Common myeloid progenitor, CD34-positive (primary cell): Measurements from ENCODE around the gene ADGRL2.
A peak's percentile ranks its signal among the peaks of the same experiment; 100 is the strongest.

Experiments used
- CTCF ChIA-PET: fragments of 350-600 bp; sonication (Branson Sonifier 250); formaldehyde crosslinking; loops from one replicate; lab custom pipeline; 2021; ENCODE audit warnings: antibody characterized with exemption; lab: Charles Lee
- POLR2A ChIA-PET: fragments of 350-600 bp; sonication (Branson Sonifier 250); formaldehyde crosslinking; loops from one replicate; lab custom pipeline; 2021; ENCODE audit warnings: antibody characterized with exemption; lab: Charles Lee
- DNase-seq, 3 donors: peaks; one replicate each; pipeline versions ENCODE4 v3.0.0 to v3.0.0-alpha.2; 2013
- H3K27ac ChIP-seq, 2 experiments: 1 replicate in 1 of 2; 2 replicates in 1 of 2; pipeline ENCODE4 v1.7.0; 2013; ENCODE audit warnings: inconsistent platforms in 2 of 2, low read length in 2 of 2, mild to moderate bottlenecking in 2 of 2, low read depth in 1 of 2, moderate library complexity in 1 of 2; ENCODE audit not compliant: severe bottlenecking in 2 of 2, insufficient read depth in 1 of 2, poor library complexity in 1 of 2
- H3K27me3 ChIP-seq, 5 experiments: replicated peaks in 2 of 5; 1 replicate in 3 of 5; 2 replicates in 2 of 5; pipeline versions ENCODE4 v1.6.1 to v1.7.0; 2013; ENCODE audit warnings: low read length in 4 of 5, mild to moderate bottlenecking in 2 of 5, moderate library complexity in 2 of 5, inconsistent platforms in 1 of 5; ENCODE audit not compliant: insufficient read depth in 5 of 5, control insufficient read depth in 4 of 5
- H3K36me3 ChIP-seq, 4 experiments: 1 replicate in 2 of 4; 2 replicates in 2 of 4; pipeline versions ENCODE4 v1.6.1 to v1.7.0; 2013; ENCODE audit warnings: low read length in 3 of 4, control low read depth in 1 of 4, mild to moderate bottlenecking in 1 of 4; ENCODE audit not compliant: control insufficient read depth in 4 of 4, insufficient read depth in 4 of 4
- H3K4me1 ChIP-seq, 4 experiments: 1 replicate in 3 of 4; 2 replicates in 1 of 4; pipeline versions ENCODE4 v1.6.1 to v1.7.1; 2013; ENCODE audit warnings: low read length in 3 of 4, mild to moderate bottlenecking in 3 of 4, control low read depth in 1 of 4, inconsistent platforms in 1 of 4, moderate library complexity in 1 of 4; ENCODE audit not compliant: control insufficient read depth in 4 of 4, insufficient read depth in 4 of 4; ENCODE audit errors: control extremely low read depth in 1 of 4
- H3K4me3 ChIP-seq, 7 experiments: 1 replicate in 4 of 7; 2 replicates in 3 of 7; pipeline versions ENCODE4 v1.5.1 to v1.7.0; 2013; ENCODE audit warnings: mild to moderate bottlenecking in 7 of 7, low read length in 6 of 7, moderate library complexity in 6 of 7, inconsistent platforms in 2 of 7, low read depth in 2 of 7, control low read depth in 1 of 7; ENCODE audit not compliant: insufficient read depth in 4 of 7, control insufficient read depth in 1 of 7; ENCODE audit errors: extremely low read depth in 1 of 7
- H3K9me3 ChIP-seq, 5 experiments: 1 replicate in 4 of 5; 2 replicates in 1 of 5; pipeline versions ENCODE4 v1.6.1 to v1.7.1; 2013; ENCODE audit warnings: low read length in 4 of 5, mild to moderate bottlenecking in 2 of 5, inconsistent platforms in 1 of 5, low read depth in 1 of 5, moderate library complexity in 1 of 5; ENCODE audit not compliant: control insufficient read depth in 4 of 5, insufficient read depth in 2 of 5; ENCODE audit errors: control extremely low read depth in 1 of 5
- WGBS: methylation state at CpG from one replicate; pipeline ENCODE4 v1.1.5; 2013; ENCODE audit not compliant: insufficient coverage; 5-methylcytosine and 5-hydroxymethylcytosine counted together

The ADGRL2 gene

DNA sequence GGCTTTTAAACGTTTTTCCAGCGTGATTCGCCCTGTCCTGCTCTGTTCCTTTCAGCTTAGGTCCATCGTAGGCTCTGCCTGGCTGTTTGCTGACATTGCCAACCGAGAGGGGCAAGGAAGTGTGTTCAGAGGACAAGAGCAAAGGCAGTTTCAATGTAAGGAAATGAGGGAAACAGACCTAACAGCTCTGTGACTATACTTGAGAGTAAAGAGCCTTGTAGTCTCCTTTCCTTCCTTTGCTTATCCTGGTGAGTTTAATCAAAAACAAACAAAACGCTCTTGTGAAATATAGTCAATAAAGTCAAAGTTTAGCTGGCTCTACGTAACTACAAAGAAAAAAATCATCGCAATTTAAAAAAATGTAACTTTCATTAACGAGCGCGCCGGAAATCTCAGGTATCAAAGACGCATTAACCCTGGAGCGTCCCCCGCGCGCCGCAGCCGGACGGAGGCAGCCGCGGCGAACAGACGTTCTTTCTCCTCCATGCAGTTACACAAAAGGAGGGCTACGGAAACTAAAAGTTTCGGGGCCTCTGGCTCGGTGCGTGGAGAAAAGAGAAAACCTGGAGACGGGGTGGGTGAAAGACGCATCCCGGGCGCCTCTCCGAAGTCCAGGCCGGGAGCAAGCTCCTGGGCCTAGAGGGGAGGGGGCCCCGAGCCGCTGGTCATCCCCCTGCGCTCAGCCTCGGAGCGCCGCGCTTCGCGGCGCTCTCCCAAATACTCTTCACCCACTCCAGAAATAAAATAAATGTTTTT is 617 bp upstream of the ADGRL2 start:
- Histone ChIP-seq H3K36me3 (no peaks in the 10 kb centered on the region), H3K9me3 (no peaks in the 10 kb centered on the region), H3K27me3 (peaks cover 27 to 79% (median 48%) of the 10 kb centered on the region in 5 experiments), H3K4me1 (peaks cover 0 to 36% (median 33%) of the 10 kb centered on the region in 4 experiments), H3K27ac (no peak overlapping the region), H3K4me3 (peak overlapping the region in 6 of 7 experiments; percentile 64 to 84 (median 72))
- POLR2A ChIA-PET, result interaction anchor here (0.6 kb wide), 1 partner anchor 505 kb away, joined by 3 read pairs; no protein-coding TSS in a partner anchor
- CTCF ChIA-PET, result no interaction called here
- 6% methylated on average over 22 of the region's 44 CpGs for WGBS
- peak in 2 of 3 donors; percentile 44 to 51 for DNase-seq

DNA sequence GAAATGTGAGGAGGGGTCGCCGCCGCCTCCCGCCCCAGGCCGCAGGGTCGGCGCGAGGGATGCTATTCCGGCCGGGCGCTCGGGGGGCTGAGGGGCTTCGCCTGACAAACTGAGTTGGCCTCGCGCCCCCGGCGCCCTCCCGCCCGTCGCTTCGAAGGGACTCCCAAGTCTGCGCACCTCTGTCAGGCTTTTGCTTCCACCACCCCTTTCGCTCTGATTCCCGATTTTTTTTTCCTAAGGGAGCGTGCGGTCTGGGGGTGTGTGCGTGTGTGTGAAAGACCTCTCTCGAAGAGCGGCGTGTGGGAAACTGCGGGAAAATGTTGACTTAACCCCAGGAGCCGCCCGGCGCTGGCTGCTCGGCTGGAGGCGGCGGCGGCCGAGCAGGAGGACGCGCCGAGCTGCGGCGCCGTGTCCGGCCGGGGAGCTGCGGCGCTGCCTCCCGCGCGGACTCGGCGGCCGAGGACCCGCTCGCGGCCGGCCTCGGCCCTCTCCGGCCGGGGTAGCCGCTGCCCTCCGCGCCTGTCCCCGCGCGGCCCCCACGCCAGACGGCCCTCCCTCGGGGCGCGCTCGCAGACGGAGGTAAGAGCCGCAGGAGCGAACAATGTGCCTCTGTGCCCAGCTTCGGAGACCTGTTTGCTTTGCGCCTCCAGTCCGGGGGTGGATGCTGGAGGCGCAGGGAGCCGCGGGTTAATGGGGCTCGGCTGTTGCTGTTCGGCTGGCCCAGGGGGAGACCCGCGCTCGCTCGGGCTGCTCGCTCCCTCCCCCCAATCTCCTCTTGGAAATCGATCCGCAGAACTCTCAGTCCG is 1.1 kb downstream of the ADGRL2 start:
- peak in 2 of 3 donors; percentile 47 to 54 for DNase-seq
- Histone ChIP-seq H3K9me3 (no peaks in the 10 kb centered on the region), H3K4me1 (peaks cover 0 to 36% (median 33%) of the 10 kb centered on the region in 4 experiments), H3K27ac (no peak overlapping the region), H3K27me3 (peaks cover 27 to 93% (median 49%) of the 10 kb centered on the region in 5 experiments), H3K36me3 (no peaks in the 10 kb centered on the region), H3K4me3 (peak overlapping the region in 6 of 7 experiments; percentile 64 to 84 (median 72))
- ChIA-PET CTCF (interaction anchor here (0.9 to 1.6 kb wide), 2 partner anchors 11 to 14 kb away, joined by 3 to 4 read pairs; no protein-coding TSS in a partner anchor), POLR2A (no interaction called here)
- WGBS, result under 1% methylated on average over 78 of the region's 93 CpGs

- ChIA-PET CTCF (interaction anchor here (1.6 kb wide), 1 partner anchor 10 kb away, joined by 3 read pairs; no protein-coding TSS in a partner anchor), POLR2A (no interaction called here)
- DNase-seq, result no peak
- Histone ChIP-seq H3K4me1 (peaks cover 0 to 36% (median 33%) of the 10 kb centered on the region in 4 experiments), H3K36me3 (no peaks in the 10 kb centered on the region), H3K9me3 (no peaks in the 10 kb centered on the region), H3K27me3 (peaks cover 27 to 94% (median 51%) of the 10 kb centered on the region in 5 experiments), H3K4me3 (peak overlapping the region in 5 of 7 experiments; percentile 64 to 84 (median 76)), H3K27ac (no peak overlapping the region)
- WGBS, result 0% methylated on average over 15 of the region's 17 CpGs
Observed at GRCh38 chr1:81802457-81802706, 1.6 kb downstream of the ADGRL2 start.

GRCh38 chr1:81802707-81803430 is 2.1 kb downstream of the ADGRL2 start:
- H3K4me1 ChIP-seq, result peaks cover 0 to 36% (median 33%) of the 10 kb centered on the region in 4 experiments
- H3K27ac ChIP-seq, result no peak overlapping the region
- 0% methylated on average over 33 of the region's 55 CpGs for WGBS
- H3K9me3 ChIP-seq, result no peaks in the 10 kb centered on the region
- H3K36me3 ChIP-seq, result no peaks in the 10 kb centered on the region
- peak in 2 of 3 donors; percentile 59 to 64 for DNase-seq
- peak overlapping the region in 5 of 7 experiments; percentile 64 to 84 (median 76) for H3K4me3 ChIP-seq
- ChIA-PET CTCF (interaction anchor here (1.6 kb wide), 1 partner anchor 10 kb away, joined by 3 read pairs; no protein-coding TSS in a partner anchor), POLR2A (no interaction called here)
- peaks cover 27 to 95% (median 54%) of the 10 kb centered on the region in 5 experiments for H3K27me3 ChIP-seq

DNA sequence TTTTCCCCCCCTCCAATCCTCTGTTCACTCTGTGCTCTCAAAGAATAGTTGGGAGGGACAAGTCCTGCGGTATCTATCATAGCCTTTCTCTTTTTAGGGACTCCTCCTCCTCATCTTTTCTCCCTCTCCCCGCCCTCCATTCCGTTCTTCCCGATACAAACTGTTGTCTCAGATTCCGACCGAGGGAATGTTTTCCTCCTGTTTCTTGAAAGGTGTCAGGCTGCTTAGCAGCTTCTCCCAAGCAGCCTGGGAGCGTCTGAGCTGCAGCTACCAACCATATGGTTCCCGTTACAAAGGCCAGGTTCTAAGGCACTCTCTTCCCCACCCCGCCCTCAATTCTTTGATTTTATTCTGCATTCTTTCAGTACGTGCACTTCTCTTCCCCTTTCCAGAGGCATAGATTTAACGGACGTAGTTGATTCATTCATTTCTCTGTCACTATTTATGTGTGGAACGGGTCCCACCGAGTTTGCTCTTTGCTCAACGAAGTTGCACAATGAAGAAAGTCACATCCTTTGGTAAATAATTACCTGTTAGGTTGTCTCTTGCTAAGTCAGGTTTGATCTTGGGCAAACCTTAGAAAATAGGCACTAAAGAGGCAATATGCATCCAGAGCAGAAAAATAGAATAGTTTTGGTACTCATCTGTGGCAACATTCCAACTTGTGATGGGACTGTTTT is 2.8 kb downstream of the ADGRL2 start:
- Histone ChIP-seq H3K36me3 (no peaks in the 10 kb centered on the region), H3K4me1 (peaks cover 0 to 36% (median 33%) of the 10 kb centered on the region in 4 experiments), H3K27ac (no peak overlapping the region), H3K27me3 (peaks cover 27 to 95% (median 57%) of the 10 kb centered on the region in 5 experiments), H3K9me3 (no peaks in the 10 kb centered on the region), H3K4me3 (peak overlapping the region in 2 of 7 experiments; percentile 64 to 84)
- ChIA-PET POLR2A (no interaction called here), CTCF (interaction anchor here (1.6 kb wide), 1 partner anchor 9 kb away, joined by 3 read pairs; no protein-coding TSS in a partner anchor)
- peak in 1 of 3 donors; percentile 30 for DNase-seq
- 3% methylated on average over 9 of the region's 15 CpGs for WGBS

GRCh38 chr1:81804312-81804711 is 3.6 kb downstream of the ADGRL2 start:
- peaks cover 0 to 36% (median 33%) of the 10 kb centered on the region in 4 experiments for H3K4me1 ChIP-seq
- no CpG with 5 or more reads among the region's 2 CpGs for WGBS
- H3K27me3 ChIP-seq, result peaks cover 27 to 94% (median 59%) of the 10 kb centered on the region in 5 experiments
- no peak for DNase-seq
- no peak overlapping the region for H3K4me3 ChIP-seq
- ChIA-PET CTCF (no interaction called here), POLR2A (no interaction called here)
- H3K27ac ChIP-seq, result no peak overlapping the region
- H3K36me3 ChIP-seq, result no peaks in the 10 kb centered on the region
- H3K9me3 ChIP-seq, result no peaks in the 10 kb centered on the region
